ENCODE data around the gene RERE.
A peak's percentile ranks its signal among the peaks of the same experiment; 100 is the strongest.

RERE gene

GRCh38 chr1:8486047-8486446, 331.4 kb downstream of the RERE start:
- H3K4me1 ChIP-seq (ENCODE audit: control insufficient read depth, insufficient read depth, low read length): no peaks in the 10 kb centered on the region
- no peak overlapping the region for H3K4me3 ChIP-seq (ENCODE audit: low read length)
- H3K27ac ChIP-seq (ENCODE audit: low read depth, low read length): no peak overlapping the region
- no peak overlapping the region for H3K9ac ChIP-seq (ENCODE audit: low read length)
- no peaks in the 10 kb centered on the region for H3K27me3 ChIP-seq (ENCODE audit: control insufficient read depth, insufficient read depth, low read length)
- H3K36me3 ChIP-seq (ENCODE audit: control insufficient read depth, insufficient read depth, low read length): no peaks in the 10 kb centered on the region

GRCh38 chr1:8483586-8483985, 333.9 kb downstream of the RERE start:
- Histone ChIP-seq H3K36me3 (ENCODE audit: control insufficient read depth, insufficient read depth, low read length) (no peaks in the 10 kb centered on the region), H3K27me3 (ENCODE audit: control insufficient read depth, insufficient read depth, low read length) (no peaks in the 10 kb centered on the region), H3K4me1 (ENCODE audit: control insufficient read depth, insufficient read depth, low read length) (no peaks in the 10 kb centered on the region), H3K27ac (ENCODE audit: low read depth, low read length) (no peak overlapping the region), H3K4me3 (ENCODE audit: low read length) (no peak overlapping the region), H3K9ac (ENCODE audit: low read length) (no peak overlapping the region)

- Histone ChIP-seq H3K9ac (ENCODE audit: low read length) (no peak overlapping the region), H3K27ac (ENCODE audit: low read depth, low read length) (no peak overlapping the region), H3K4me3 (ENCODE audit: low read length) (no peak overlapping the region), H3K27me3 (ENCODE audit: control insufficient read depth, insufficient read depth, low read length) (no peaks in the 10 kb centered on the region), H3K36me3 (ENCODE audit: control insufficient read depth, insufficient read depth, low read length) (no peaks in the 10 kb centered on the region), H3K4me1 (ENCODE audit: control insufficient read depth, insufficient read depth, low read length) (peaks cover 2% of the 10 kb centered on the region)
Measured at GRCh38 chr1:8482979-8483381, 334.5 kb downstream of the RERE start.

- peaks cover 10% of the 10 kb centered on the region for H3K4me1 ChIP-seq (ENCODE audit: control insufficient read depth, insufficient read depth, low read length)
- H3K27ac ChIP-seq (ENCODE audit: low read depth, low read length): no peak overlapping the region
- H3K9ac ChIP-seq (ENCODE audit: low read length): no peak overlapping the region
- no peaks in the 10 kb centered on the region for H3K36me3 ChIP-seq (ENCODE audit: control insufficient read depth, insufficient read depth, low read length)
- H3K27me3 ChIP-seq (ENCODE audit: control insufficient read depth, insufficient read depth, low read length): no peaks in the 10 kb centered on the region
- no peak overlapping the region for H3K4me3 ChIP-seq (ENCODE audit: low read length)
Measured at GRCh38 chr1:8481650-8482380, 335.6 kb downstream of the RERE start.

- H3K27ac ChIP-seq (ENCODE audit: low read depth, low read length): no peak overlapping the region
- H3K9ac ChIP-seq (ENCODE audit: low read length): no peak overlapping the region
- H3K4me3 ChIP-seq (ENCODE audit: low read length): no peak overlapping the region
- H3K36me3 ChIP-seq (ENCODE audit: control insufficient read depth, insufficient read depth, low read length): no peaks in the 10 kb centered on the region
- H3K27me3 ChIP-seq (ENCODE audit: control insufficient read depth, insufficient read depth, low read length): no peaks in the 10 kb centered on the region
- peaks cover 15% of the 10 kb centered on the region for H3K4me1 ChIP-seq (ENCODE audit: control insufficient read depth, insufficient read depth, low read length)
Measured at GRCh38 chr1:8478566-8478965, 338.9 kb downstream of the RERE start.

- H3K27ac ChIP-seq (ENCODE audit: low read depth, low read length): no peak overlapping the region
- peaks cover 15% of the 10 kb centered on the region for H3K4me1 ChIP-seq (ENCODE audit: control insufficient read depth, insufficient read depth, low read length)
- no peaks in the 10 kb centered on the region for H3K27me3 ChIP-seq (ENCODE audit: control insufficient read depth, insufficient read depth, low read length)
Measured at GRCh38 chr1:8477983-8478362, 339.5 kb downstream of the RERE start.

GRCh38 chr1:8477166-8477982, 340.1 kb downstream of the RERE start:
- H3K36me3 ChIP-seq (ENCODE audit: control insufficient read depth, insufficient read depth, low read length): no peaks in the 10 kb centered on the region
- H3K4me1 ChIP-seq (ENCODE audit: control insufficient read depth, insufficient read depth, low read length): peaks cover 15% of the 10 kb centered on the region
- no peak overlapping the region for H3K9ac ChIP-seq (ENCODE audit: low read length)
- peak overlapping the region; percentile 2 for H3K27ac ChIP-seq (ENCODE audit: low read depth, low read length)
- H3K4me3 ChIP-seq (ENCODE audit: low read length): no peak overlapping the region
- H3K27me3 ChIP-seq (ENCODE audit: control insufficient read depth, insufficient read depth, low read length): no peaks in the 10 kb centered on the region

More at GRCh38 chr1:8477983-8478362, 339.5 kb downstream of the RERE start:
- Histone ChIP-seq H3K36me3 (ENCODE audit: control insufficient read depth, insufficient read depth, low read length) (no peaks in the 10 kb centered on the region), H3K9ac (ENCODE audit: low read length) (no peak overlapping the region), H3K4me3 (ENCODE audit: low read length) (no peak overlapping the region)

GRCh38 chr1:8476006-8476405, 341.4 kb downstream of the RERE start:
- Histone ChIP-seq H3K9ac (ENCODE audit: low read length) (no peak overlapping the region), H3K36me3 (ENCODE audit: control insufficient read depth, insufficient read depth, low read length) (no peaks in the 10 kb centered on the region), H3K4me3 (ENCODE audit: low read length) (no peak overlapping the region), H3K27ac (ENCODE audit: low read depth, low read length) (no peak overlapping the region), H3K27me3 (ENCODE audit: control insufficient read depth, insufficient read depth, low read length) (no peaks in the 10 kb centered on the region), H3K4me1 (ENCODE audit: control insufficient read depth, insufficient read depth, low read length) (peaks cover 15% of the 10 kb centered on the region)

- Histone ChIP-seq H3K4me1 (ENCODE audit: control insufficient read depth, insufficient read depth, low read length) (peaks cover 15% of the 10 kb centered on the region), H3K27me3 (ENCODE audit: control insufficient read depth, insufficient read depth, low read length) (no peaks in the 10 kb centered on the region)
Measured at GRCh38 chr1:8474369-8474768, 343.1 kb downstream of the RERE start.

GRCh38 chr1:8473891-8474300, 343.5 kb downstream of the RERE start:
- Histone ChIP-seq H3K27ac (ENCODE audit: low read depth, low read length) (no peak overlapping the region), H3K4me1 (ENCODE audit: control insufficient read depth, insufficient read depth, low read length) (peaks cover 15% of the 10 kb centered on the region), H3K36me3 (ENCODE audit: control insufficient read depth, insufficient read depth, low read length) (no peaks in the 10 kb centered on the region), H3K9ac (ENCODE audit: low read length) (no peak overlapping the region), H3K27me3 (ENCODE audit: control insufficient read depth, insufficient read depth, low read length) (no peaks in the 10 kb centered on the region), H3K4me3 (ENCODE audit: low read length) (no peak overlapping the region)

More at GRCh38 chr1:8474369-8474768, 343.1 kb downstream of the RERE start:
- no peak overlapping the region for H3K27ac ChIP-seq (ENCODE audit: low read depth, low read length)
- no peak overlapping the region for H3K4me3 ChIP-seq (ENCODE audit: low read length)
- H3K36me3 ChIP-seq (ENCODE audit: control insufficient read depth, insufficient read depth, low read length): no peaks in the 10 kb centered on the region
- H3K9ac ChIP-seq (ENCODE audit: low read length): no peak overlapping the region

- Histone ChIP-seq H3K4me3 (ENCODE audit: low read length) (no peak overlapping the region), H3K27me3 (ENCODE audit: control insufficient read depth, insufficient read depth, low read length) (no peaks in the 10 kb centered on the region), H3K9ac (ENCODE audit: low read length) (no peak overlapping the region), H3K27ac (ENCODE audit: low read depth, low read length) (no peak overlapping the region), H3K36me3 (ENCODE audit: control insufficient read depth, insufficient read depth, low read length) (no peaks in the 10 kb centered on the region), H3K4me1 (ENCODE audit: control insufficient read depth, insufficient read depth, low read length) (peaks cover 15% of the 10 kb centered on the region)
Measured at GRCh38 chr1:8473121-8473875, 344.1 kb downstream of the RERE start.

- H3K27me3 ChIP-seq (ENCODE audit: control insufficient read depth, insufficient read depth, low read length): no peaks in the 10 kb centered on the region
- H3K4me1 ChIP-seq (ENCODE audit: control insufficient read depth, insufficient read depth, low read length): peaks cover 10% of the 10 kb centered on the region
- H3K9ac ChIP-seq (ENCODE audit: low read length): no peak overlapping the region
- H3K36me3 ChIP-seq (ENCODE audit: control insufficient read depth, insufficient read depth, low read length): no peaks in the 10 kb centered on the region
- no peak overlapping the region for H3K27ac ChIP-seq (ENCODE audit: low read depth, low read length)
- H3K4me3 ChIP-seq (ENCODE audit: low read length): no peak overlapping the region
Measured at GRCh38 chr1:8472668-8473067, 344.8 kb downstream of the RERE start.

All from rectal smooth muscle tissue (tissue), 1 donor.